Measurements from ENCODE around the gene TIMM13. TPM values are rescaled to one million over a fixed set of nuclear protein-coding genes. Genes with fewer than 3 reads are reported as not detected.
A peak's percentile ranks its signal among the peaks of the same experiment; 100 is the strongest.

The TIMM13 gene
- total RNA-seq, 1 donor from 2014 or later = 46.2 TPM

DNA sequence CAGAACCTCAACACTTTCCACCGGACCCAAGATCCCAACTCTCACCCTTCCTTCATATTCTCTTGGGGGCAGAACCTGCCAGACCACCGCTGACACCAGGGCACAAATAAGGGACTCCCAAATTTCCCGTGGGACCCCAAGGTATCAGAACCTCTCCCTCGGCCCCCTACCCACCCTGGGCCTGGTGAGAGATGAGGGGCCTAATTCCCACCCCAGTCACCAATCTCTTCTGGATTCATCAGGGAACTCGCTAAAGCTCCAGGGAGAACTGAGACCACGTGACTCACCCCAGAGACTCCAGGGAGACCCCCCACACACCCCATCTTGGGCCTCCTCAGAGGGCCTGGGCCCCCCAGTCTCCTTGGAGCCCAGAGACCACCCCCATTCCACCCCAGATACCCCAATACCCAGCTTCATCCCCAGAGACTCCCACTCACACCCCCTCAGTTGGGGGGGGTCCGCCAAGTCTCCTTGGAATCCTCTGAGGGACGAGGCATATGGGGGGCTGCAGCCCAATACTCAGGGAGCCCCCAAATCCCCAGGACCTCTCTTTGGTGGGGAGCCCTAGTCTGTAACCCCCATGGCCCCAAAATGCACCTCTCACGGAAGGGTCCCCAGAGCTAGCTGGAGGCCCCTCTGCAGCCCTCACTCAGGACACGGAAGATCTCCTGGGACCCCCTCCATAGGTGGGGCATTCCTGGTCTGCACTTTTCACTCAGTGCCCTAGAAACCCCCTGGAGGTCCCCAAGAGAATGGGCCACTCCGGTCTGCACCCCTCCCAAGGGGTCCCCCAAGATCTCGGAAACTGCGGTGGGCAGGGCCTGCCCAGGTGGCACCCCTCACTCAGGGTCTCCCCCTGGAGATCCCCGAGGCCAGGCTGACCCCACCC, 27.8 kb upstream of the TIMM13 start:
- DNase-seq (ENCODE audit: low read depth in 2 of 2) = no peak

DNA sequence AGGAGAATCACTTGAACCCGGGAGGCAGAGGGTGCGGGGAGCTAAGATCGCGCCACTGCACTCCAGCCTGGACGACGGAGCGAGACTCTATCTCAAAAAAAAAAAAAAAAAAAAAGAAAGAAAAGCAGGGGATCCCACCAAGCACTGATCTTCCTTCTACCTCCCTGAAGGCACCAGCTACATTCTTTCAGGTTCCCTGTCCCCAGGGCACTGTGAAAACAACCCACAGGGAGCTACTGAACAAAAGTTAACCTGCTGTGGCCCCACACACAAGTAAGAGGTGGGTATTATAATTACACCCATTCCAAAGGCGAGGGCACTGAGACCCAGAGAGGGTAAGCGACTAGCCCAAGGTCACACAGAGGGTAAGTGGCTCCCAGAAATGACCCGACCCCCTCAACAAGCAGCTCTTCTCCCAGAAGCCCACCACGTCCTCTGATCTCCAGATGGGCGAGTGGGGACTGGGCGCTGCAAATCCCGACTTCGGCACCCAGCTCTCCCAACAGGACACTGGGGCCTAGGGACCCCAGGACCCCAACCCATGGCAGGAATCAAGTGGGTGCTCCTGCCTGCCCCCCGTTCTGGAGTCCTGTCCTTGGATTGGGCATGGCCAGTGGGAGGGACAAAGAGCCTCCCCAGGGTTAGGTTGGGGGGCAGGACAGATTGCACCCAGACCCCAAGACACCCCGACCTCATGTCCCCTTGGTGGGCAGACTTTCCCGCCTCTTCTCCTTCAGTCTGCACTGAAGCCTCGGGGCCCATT, 27.0 kb upstream of the TIMM13 start:
- no peak for DNase-seq (ENCODE audit: low read depth in 2 of 2)

DNA sequence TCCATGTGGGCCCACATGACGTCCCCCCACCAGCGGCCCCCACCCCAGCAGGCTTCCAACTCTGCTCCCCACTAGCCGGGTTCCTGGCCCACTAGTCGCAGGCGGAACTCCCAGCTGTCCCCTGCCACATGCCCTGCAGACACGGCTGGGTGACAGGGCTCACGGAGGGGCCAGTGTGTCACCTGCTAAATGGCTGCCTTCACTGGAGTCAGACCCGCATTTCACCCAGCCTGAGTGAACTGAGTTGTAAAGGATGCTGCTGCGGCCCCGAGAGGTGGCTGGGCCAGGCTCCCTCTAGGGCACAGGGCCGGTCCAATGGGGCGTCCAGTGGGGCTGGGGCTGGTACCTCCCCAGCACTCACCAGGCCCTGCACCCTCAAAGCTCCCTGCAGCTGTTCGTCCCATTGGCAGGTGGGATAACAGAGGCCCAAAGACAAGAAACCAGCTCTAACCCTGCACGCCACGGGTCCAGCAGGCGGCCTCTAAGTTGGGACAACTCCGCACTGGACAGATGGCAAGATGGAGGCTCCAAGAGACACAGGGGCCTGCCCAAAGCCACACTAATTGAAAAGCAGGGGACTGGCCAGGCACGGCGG, 26.1 kb upstream of the TIMM13 start:
- no peak for DNase-seq (ENCODE audit: low read depth in 2 of 2)

DNA sequence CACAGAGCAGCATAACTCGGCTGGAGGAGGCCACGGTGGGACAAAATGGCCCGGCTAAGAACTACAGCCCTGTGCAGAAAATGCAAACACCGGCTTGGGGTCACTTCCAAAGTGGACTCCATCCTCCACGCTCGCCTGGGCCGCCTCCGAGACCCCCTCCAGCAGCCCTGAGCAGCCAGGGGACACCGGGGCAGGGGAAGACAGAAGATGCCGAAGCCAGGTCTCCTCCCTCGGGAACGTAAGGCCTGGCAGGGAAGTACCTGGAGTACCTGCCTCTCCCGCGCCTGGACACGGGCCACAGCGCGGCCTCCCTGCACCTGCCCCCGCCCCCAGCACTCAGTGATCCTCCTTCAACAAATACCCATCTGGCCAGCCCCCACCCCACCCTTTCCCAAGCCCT, 24.4 kb upstream of the TIMM13 start:
- DNase-seq (ENCODE audit: low read depth in 2 of 2) = no peak

DNA sequence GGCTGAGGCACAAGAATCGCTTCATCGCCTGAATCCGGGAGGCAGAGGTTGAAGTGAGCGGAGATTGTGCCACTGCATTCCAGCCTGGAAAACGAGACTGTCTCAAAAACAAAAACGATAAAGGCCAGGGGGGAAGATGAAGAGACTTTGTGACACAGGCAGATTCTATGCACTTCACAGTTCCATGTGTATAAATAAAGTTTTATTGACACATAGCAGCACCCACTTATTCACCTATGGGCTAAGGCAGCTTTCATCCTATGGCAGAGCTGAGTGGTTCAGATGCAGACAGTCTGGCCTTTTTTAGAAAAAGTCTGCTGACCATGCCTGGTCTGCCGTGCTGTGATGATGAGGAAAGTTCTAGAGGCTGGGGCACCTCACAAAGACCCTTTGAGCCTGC, 23.8 kb upstream of the TIMM13 start:
- no peak for DNase-seq (ENCODE audit: low read depth in 2 of 2)

DNA sequence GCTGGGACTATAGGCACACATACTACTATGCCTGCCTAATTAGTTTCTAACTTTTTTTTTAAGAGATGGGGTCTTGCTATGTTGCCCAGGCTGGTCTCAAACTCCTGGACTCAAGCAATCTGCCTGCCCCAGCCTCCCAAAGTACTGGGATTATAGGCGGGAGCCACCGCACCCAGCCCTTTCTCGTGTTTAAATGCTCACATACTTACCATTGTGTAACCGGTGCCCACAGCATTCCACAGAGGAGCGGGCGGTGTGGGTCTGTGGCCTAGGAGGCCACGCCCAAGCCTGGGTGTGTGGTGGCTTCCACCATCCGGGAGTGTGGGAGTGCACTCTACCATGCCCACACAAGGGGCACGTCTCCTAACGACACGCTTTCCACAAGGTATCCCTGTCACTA, 21.6 kb upstream of the TIMM13 start:
- DNase-seq (ENCODE audit: low read depth in 2 of 2) = no peak

DNA sequence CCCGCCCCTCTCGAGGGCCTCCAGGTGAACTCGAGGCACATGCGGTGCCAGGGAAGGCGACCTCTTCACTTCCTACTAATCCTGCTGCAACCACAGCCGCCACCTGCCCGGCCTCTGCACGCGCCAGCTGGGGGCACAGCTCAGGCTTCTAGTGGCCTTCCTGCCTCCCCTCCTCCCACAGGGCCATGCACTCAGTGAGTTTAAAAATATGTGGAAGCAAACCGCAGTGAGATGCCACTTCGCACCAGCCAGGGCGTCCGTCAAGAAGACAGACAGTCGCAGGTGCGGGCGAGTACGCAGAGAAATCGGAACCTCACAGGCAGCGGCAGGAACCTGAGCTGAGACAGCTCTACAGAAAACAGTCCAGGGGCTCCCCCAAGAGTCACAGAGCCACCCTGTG, 19.0 kb upstream of the TIMM13 start:
- DNase-seq (ENCODE audit: low read depth in 2 of 2) = peak in 1 of 2 donors; percentile 38

DNA sequence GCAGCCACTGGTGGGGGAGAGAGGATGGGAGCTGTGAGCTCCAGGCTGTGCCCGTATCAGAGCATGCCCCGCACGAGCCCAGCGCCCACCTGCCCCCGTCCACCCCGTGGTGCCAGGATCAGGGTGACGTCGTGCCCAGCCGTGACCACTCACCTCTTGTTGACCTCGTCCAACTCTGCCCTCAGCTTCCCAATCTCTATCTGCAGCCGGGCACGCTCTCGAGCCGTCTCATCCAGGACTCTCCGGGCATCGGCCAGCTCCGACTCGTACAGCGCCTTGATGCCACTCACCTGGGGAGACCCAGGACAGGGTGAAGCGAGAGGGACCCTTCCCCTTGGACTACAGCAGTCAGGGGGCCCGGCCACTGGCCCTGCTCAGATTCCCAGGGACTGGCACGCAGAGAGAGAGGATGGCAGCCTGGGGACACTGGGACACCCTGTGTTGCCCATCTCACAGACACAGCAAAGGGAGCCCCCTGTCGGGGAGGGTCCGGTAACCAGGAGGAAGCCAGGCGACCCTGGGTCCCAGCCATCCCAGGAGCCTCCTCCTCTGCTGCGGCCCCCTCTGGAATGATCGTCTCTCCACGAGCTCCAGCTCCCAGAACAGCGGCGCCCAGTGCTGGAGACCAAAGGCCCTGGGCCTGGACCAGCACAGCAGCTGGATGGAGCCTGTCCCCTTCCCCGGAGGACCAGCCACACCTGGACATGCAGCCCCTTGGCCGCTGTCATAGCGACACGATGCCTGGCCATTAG, 17.0 kb upstream of the TIMM13 start:
- no peak for DNase-seq (ENCODE audit: low read depth in 2 of 2)

DNA sequence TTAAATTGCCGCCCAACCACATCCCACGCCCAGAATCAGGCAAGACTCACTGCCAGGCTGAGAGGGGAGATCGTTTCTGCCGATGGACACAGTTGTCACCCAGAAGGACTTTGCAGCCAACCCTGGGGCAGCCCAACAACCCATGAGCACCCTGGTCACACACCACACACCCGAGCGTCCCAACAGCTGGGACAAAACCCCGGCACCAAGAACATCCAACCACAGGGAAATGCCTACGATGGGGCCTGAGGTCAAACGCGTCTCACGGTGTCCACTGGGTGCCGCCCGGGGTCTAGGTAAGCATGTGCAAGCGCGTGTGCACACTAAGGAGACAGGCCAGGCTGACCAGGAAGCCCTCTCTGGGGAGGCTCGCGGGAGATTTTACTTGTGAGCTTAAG, 16.4 kb upstream of the TIMM13 start:
- no peak for DNase-seq (ENCODE audit: low read depth in 2 of 2)

DNA sequence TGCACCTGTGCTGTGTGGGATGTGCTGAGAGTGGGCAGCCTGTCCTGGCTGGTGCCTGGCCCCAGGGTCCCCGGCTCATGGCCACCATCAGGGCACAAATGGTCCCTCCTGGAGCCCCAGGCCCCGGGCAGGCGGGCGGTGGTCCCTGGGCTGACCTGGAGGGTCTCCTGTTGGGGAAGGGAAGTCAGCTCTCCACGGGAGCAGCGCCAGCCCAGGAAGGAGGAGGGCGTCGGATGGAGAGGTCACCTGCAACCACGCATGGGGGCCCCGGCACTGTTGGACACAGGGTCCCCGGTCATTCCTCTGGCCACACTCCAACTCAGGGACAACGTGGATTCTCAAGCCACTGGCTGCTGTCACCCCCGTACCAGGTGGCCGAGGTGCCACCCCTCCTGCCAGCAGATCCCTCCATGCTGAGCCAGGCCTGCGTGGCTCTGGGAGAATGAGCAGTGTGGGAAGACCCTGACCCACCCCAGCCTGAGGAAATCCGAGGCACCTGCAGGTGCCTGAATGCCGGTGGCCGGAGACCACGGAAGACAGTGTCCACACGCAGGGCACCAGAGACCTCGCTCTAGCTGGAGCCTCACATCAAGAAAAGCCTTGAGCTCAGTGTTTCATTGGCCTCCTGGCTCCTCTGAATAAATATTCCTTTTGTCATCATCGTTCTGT, 15.9 kb upstream of the TIMM13 start:
- DNase-seq (ENCODE audit: low read depth in 2 of 2) = no peak

DNA sequence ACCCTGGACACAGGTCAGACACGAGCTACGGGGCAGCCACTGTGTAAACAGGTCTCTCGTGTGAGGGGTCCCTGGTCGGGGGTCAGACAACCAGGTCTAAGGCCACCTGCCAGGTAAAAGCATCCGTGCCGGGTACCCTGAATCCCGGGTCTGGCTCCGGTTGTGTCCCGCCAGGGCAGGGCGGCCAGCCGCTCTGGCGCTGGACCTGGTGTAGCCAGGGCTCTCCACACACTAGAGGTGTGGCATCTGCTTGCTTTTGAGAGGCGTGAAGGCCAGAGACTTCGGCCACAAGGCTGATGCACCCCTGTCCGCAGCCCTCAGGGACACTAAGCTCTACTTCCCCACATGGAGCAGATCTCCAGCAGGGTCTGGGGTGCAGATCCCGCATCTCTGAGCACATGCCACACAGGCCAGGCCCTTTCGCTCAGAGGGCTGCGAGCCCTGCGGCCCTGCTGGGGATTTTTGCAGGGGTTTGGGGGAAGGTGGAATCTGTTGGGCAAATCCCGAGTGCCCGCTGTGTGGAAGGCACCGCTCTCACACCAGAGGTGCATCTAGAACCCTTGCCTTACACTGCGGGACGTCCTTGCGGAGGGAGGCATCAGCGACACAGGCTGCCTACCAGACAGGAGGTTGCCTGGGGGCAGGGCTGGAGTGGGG, 13.8 kb upstream of the TIMM13 start:
- DNase-seq (ENCODE audit: low read depth in 2 of 2) = no peak

DNA sequence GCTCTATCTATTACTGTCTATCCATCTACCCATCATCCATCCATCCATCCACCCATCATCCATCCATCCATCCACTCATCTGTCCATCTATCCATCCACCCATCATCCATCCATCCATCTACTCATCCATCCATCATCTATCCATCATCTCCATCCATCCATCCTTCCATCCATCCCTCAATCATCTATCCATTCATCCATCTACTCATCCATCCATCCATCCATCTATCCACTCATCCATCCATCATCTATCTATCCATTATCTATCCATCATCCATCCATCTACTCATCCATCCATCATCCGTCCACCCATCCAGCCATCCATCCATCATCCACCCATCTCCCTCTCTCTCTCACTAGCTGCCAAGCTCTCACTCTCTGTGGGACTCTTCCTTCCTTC, 13.1 kb upstream of the TIMM13 start:
- DNase-seq (ENCODE audit: low read depth in 2 of 2) = no peak

DNA sequence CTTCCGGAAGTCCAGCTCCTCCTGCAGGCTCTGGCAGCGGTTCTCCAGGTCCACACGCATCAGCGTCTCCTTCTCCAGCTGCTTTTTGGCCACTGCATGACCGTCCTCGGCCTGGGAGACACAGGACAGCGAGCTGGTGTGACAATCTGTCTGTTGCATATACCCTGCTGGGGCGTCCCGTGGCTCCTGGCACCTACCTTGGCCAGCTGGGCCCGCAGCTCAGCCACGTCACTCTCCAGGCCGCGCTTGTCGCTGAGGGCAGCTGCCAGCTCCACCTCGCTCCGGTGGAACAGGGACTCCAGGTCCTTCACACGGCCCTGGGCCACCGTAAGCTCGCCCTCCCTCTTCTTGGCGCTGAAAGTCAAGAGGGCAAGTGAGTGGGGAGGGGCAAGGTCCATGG, 10.8 kb upstream of the TIMM13 start:
- no peak for DNase-seq (ENCODE audit: low read depth in 2 of 2)

DNA sequence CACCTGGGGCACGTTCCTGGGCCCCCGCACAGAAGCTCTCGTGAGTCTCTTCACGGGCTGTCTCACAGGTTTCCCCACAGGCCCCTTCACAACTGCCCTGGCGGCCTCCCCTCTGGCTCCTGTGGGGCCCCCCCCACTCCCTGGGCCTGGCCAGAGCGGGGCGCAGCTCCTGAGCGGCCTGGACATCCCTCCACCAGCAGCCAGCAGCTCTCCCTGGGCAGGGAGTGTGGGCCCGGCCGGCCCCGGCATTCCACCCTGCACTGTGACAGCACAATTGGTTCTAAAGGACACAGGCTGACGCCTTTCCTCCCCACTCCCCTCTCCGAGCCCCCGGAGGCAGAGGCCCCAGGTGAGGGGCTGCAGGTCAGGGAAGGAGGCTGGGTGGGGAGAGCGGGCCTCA, 9.5 kb upstream of the TIMM13 start:
- no peak for DNase-seq (ENCODE audit: low read depth in 2 of 2)

DNA sequence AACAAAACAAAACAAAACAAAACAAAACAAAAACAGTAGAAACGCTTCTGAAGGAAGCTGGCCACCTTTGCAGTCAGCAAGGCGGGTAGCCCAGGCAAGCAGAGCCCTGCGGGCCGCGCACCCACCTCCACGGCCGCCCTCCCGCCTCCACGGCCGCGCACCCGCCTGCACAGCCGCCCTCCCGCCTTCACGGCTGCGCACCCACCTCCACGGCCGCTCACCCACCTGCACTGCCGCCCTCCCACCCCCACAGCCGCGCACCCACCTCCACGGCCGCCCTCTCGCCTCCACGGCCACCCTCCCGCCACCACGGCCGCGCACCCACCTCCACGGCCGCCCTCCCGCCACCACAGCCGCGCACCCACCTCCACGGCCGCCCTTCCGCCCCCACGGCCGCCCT, 9.0 kb upstream of the TIMM13 start:
- no peak for DNase-seq (ENCODE audit: low read depth in 2 of 2)

DNA sequence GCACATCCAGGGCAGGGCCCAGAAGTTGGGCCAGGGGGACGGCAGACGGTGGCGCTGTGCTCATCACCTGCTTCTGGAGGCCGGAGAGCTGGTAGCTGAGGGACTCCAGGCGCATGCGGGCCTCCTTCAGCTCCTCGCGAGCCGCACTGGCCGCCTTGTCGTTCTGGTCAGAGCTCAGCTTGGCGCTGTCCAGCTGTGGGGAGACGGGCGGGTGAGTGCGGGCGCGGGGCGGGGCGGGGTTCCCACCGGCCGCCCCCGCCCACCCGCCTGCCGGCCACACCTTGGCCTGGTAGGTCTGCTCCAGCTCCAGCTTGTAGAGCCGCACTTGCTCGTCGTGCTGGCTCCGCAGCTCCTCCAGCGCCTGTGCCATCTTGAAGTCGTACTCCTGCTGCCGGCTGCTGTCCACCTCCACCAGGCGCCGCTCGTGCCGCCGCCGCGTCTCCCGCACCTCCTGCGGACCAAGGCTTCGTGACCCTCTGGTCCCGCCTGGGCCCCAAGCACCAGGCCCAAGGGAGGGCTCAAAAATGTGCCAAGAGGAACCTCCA, 7.4 kb upstream of the TIMM13 start:
- DNase-seq (ENCODE audit: low read depth in 2 of 2) = no peak

DNA sequence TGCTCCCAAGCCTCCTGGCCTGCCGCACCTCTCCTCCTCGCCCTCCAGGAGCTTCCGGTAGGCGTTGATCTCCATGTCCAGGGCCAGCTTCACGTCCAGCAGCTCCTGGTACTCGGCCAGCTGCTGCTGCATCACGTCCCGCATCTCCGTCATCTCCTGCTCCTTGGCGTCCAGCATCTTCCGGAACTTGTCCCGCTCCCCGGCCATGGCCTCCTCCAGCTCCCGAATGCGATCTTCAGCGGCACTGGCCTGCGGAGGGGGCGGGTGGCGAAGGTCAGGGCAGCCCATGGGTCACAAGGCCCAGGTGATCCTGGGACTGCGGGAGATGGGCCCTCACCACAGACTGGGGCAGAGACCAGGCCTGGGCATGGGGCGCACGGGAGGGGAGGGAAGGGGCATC, 6.9 kb upstream of the TIMM13 start:
- DNase-seq (ENCODE audit: low read depth in 2 of 2) = no peak

DNA sequence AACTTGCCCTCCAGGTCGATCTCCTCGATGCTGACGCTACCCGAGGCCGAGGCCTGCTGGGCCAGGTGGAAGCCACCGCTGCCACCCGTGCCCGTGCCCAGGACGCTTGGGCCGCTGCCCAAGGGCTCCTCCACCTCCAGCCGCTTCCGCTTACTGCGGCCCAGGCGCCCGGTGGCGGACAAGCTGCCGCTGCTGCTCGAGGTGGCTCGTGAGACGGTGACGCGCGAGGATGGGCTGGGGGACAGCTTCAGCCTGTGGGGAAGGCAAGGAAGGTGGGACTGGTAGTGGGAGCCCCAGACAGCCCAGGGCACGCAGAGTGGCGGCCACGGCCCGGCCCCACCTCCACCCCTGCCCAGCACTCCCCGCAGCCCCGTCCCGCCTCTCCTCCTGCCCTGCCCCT, 6.5 kb upstream of the TIMM13 start:
- no peak for DNase-seq (ENCODE audit: low read depth in 2 of 2)

DNA sequence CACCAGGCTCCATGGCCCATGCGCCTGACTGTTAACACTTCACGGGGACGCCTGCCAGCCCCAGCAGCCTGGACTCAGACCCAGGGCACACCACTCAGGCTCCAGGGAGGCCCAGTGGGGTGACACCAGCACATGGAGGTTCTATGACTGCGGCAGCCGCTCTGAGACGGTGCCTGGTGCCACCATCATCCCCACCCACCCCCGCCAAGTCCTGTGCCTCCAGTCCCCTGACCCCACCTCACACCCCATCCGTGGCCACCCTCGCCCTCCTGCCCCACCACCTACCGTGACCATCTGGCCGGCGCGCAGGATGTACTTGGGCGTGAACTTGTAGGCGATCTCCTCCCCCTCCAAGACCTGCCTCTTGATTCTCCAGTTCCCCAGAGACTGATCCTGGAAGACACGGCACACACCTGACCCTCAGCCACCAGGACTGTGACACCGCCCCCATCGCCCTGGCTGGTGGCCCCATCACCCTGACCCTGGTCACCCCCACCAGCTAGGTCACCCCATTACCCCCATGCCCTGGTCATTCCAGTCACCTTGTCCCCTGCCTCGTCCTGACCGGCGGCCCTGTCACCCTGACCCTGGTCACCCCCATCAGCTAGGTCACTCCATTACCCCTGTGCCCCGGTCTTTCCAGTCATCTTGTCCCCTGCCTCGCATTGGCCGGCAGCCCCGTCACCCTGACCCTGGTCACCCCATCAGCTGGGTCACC, 4.9 kb upstream of the TIMM13 start:
- DNase-seq (ENCODE audit: low read depth in 2 of 2) = no peak

Data from lung microvascular endothelial cell (primary cell).